ENCODE results near the gene SHISA4. TPM values are rescaled to one million over a fixed set of nuclear protein-coding genes. Genes with fewer than 3 reads are reported as not detected.

The SHISA4 gene
- total RNA-seq, 1 experiment from 2014 or later = 6.3 TPM

- no peak for TF ChIP-seq ZNF317 (CRISPR knock-in tag; IDR thresholded peaks at IDR 0.05; ENCODE audit: borderline replicate concordance, low read depth)
- TF ChIP-seq ZNF396 (CRISPR knock-in tag; IDR thresholded peaks at IDR 0.05; ENCODE audit: borderline replicate concordance) = no peak
- Mint-ChIP-seq H3K27ac (no peak overlapping the region), H3K36me3 (no peaks in the 10 kb centered on the region), H3K27me3 (ENCODE audit: low read depth) (no peaks in the 10 kb centered on the region; the same call in 1 of the 2 replicates), H3K4me1 (no peaks in the 10 kb centered on the region), H3K4me3 (no peak overlapping the region), H3K9me3 (no peaks in the 10 kb centered on the region)
- POLR2A ChIA-PET = no interaction called here
- CTCF ChIA-PET = interaction anchor here (2.3 kb wide), 1 partner anchor 30 kb away, joined by 11 read pairs; no protein-coding TSS in a partner anchor
- ATAC-seq (no peak), DNase-seq (ENCODE audit: low spot score) (no peak)
Observed at GRCh38 chr1:201925301-201925567, 36.5 kb downstream of the SHISA4 start.

- Mint-ChIP-seq H3K27me3 (ENCODE audit: low read depth) (no peaks in the 10 kb centered on the region), H3K4me1 (no peaks in the 10 kb centered on the region), H3K36me3 (no peaks in the 10 kb centered on the region), H3K4me3 (no peak overlapping the region), H3K9me3 (no peaks in the 10 kb centered on the region), H3K27ac (no peak overlapping the region)
- POLR2A ChIA-PET = no interaction called here
- DNase-seq (ENCODE audit: low spot score) = no peak
- CTCF ChIA-PET = no interaction called here
- ATAC-seq = no peak
- TF ChIP-seq ZNF138 (CRISPR knock-in tag; conservative IDR thresholded peaks at IDR 0.05) (no peak), ZMAT4 (CRISPR knock-in tag; IDR thresholded peaks at IDR 0.05) (no peak), TCF7 (CRISPR knock-in tag; IDR thresholded peaks at IDR 0.05; ENCODE audit: low read depth) (no peak), TEAD4 (CRISPR knock-in tag; IDR thresholded peaks at IDR 0.05) (no peak), E2F1 (CRISPR knock-in tag; IDR thresholded peaks at IDR 0.05) (no peak), EMX1 (CRISPR knock-in tag; IDR thresholded peaks at IDR 0.05) (no peak), ZNF232 (CRISPR knock-in tag; IDR thresholded peaks at IDR 0.05) (no peak), JUN (CRISPR knock-in tag; IDR thresholded peaks at IDR 0.05) (no peak), ARID4B (CRISPR knock-in tag; IDR thresholded peaks at IDR 0.05; ENCODE audit: borderline replicate concordance) (no peak), NR1H2 (CRISPR knock-in tag; IDR thresholded peaks at IDR 0.05) (no peak), FOXJ3 (CRISPR knock-in tag; IDR thresholded peaks at IDR 0.05; ENCODE audit: borderline replicate concordance) (no peak), ATF2 (CRISPR knock-in tag; IDR thresholded peaks at IDR 0.05; ENCODE audit: borderline replicate concordance, low read depth) (no peak), ATF1 (CRISPR knock-in tag; IDR thresholded peaks at IDR 0.05) (no peak), ERG (CRISPR knock-in tag; IDR thresholded peaks at IDR 0.05) (no peak), ZBTB43 (CRISPR knock-in tag; IDR thresholded peaks at IDR 0.05) (no peak), E2F4 (CRISPR knock-in tag; IDR thresholded peaks at IDR 0.05; ENCODE audit: borderline replicate concordance, low read depth) (no peak)
Observed at GRCh38 chr1:201925981-201926645, 37.4 kb downstream of the SHISA4 start.
